GM12878 (cell line): ENCODE results near the gene DTNBP1.

Experiments
- HDAC2 ChIP-seq: fragments of 200-600 bp; sonication (generic); IDR thresholded peaks from 2 replicates; pipeline ENCODE4 v1.6.1; 2017
- IRF4 ChIP-seq: IDR thresholded peaks from 2 replicates; pipeline ENCODE4 v1.6.1; 2011; ENCODE audit warnings: low read depth, low read length
- JUND ChIP-seq: IDR thresholded peaks from 2 replicates; pipeline ENCODE4 v1.6.1; 2012; ENCODE audit warnings: low read depth, mild to moderate bottlenecking, low read length, improper control_type of control experiment, moderate library complexity
- MTA2 ChIP-seq: fragments of 450-650 bp; IDR thresholded peaks from 2 replicates; pipeline ENCODE4 v1.6.1; 2016; ENCODE audit warnings: low read depth, mild to moderate bottlenecking, moderate library complexity
- POLR2A ChIP-seq: IDR thresholded peaks from 2 replicates; pipeline ENCODE4 v1.6.1; 2011; ENCODE audit warnings: low read depth, mild to moderate bottlenecking, low read length
- POLR2AphosphoS5 ChIP-seq: IDR thresholded peaks from 2 replicates; pipeline ENCODE4 v1.6.1; 2011; ENCODE audit warnings: mild to moderate bottlenecking, low read length, inconsistent platforms
- RAD21 ChIP-seq: IDR thresholded peaks from 2 replicates; pipeline ENCODE4 v1.6.1; 2011; ENCODE audit warnings: mild to moderate bottlenecking, low read depth, low read length, moderate library complexity; ENCODE audit not compliant: insufficient read depth
- SRF ChIP-seq, 2 experiments: IDR thresholded peaks; 2 replicates each; pipeline ENCODE4 v1.6.1; 2011; ENCODE audit warnings: low read depth in 2 of 2, low read length in 2 of 2, mild to moderate bottlenecking in 1 of 2, moderate library complexity in 1 of 2

GRCh38 chr6:15550546-15551123 lies 112.2 kb downstream of the DTNBP1 start:
- TF ChIP-seq SRF (IDR thresholded peaks at IDR 0.05; ENCODE audit: low read depth in 2 of 2, low read length in 2 of 2) (no peak), MTA2 (no peak), RAD21 (no peak), IRF4 (no peak), JUND (no peak), POLR2AphosphoS5 (no peak), POLR2A (no peak), HDAC2 (no peak)
